Mesenchymal stem cell (in vitro differentiated cells and primary cell): ENCODE data around the gene CCR7.
A peak's percentile ranks its signal among the peaks of the same experiment; 100 is the strongest.
"Not testable (repeated sequence)": the region's sequence is repeated elsewhere in the genome, so short reads cannot be mapped to it uniquely, and the experiment has no call there.

ENCODE experiments used
- DNase-seq: peaks from one replicate; pipeline ENCODE4 v3.0.0-alpha.2; 2013
- H2AFZ ChIP-seq: one replicate; pipeline ENCODE4 v1.6.1; 2013; ENCODE audit warnings: low read depth, mild to moderate bottlenecking, control low read depth, inconsistent platforms, low read length, moderate library complexity
- H2AK5ac ChIP-seq: 2 replicates; pipeline ENCODE4 v1.6.1; 2013; ENCODE audit warnings: low read length, moderate library complexity, mild to moderate bottlenecking, inconsistent platforms; ENCODE audit not compliant: severe bottlenecking
- H2BK120ac ChIP-seq: one replicate; pipeline ENCODE4 v1.6.1; 2013; ENCODE audit warnings: low read depth, mild to moderate bottlenecking, inconsistent platforms, low read length, moderate library complexity
- H2BK12ac ChIP-seq, 2 experiments: one replicate each; pipeline ENCODE4 v1.6.1; 2013; ENCODE audit warnings: inconsistent platforms in 2 of 2, low read length in 2 of 2, mild to moderate bottlenecking in 2 of 2, moderate library complexity in 2 of 2, control low read depth in 1 of 2
- H2BK15ac ChIP-seq: one replicate; pipeline ENCODE4 v1.6.1; 2013; ENCODE audit warnings: mild to moderate bottlenecking, low read depth, inconsistent platforms; ENCODE audit not compliant: poor library complexity, severe bottlenecking
- H2BK5ac ChIP-seq: 2 replicates; pipeline ENCODE4 v1.6.1; 2013; ENCODE audit warnings: low read depth, mild to moderate bottlenecking, low read length, control low read depth, inconsistent platforms; ENCODE audit not compliant: poor library complexity, severe bottlenecking
- H3K14ac ChIP-seq, 2 experiments: one replicate each; pipeline ENCODE4 v1.6.1; 2013; ENCODE audit warnings: inconsistent platforms in 2 of 2, low read length in 2 of 2, control low read depth in 1 of 2, mild to moderate bottlenecking in 1 of 2, moderate library complexity in 1 of 2
- H3K18ac ChIP-seq, 2 experiments: one replicate each; pipeline ENCODE4 v1.6.1; 2013; ENCODE audit warnings: inconsistent platforms in 2 of 2, low read length in 2 of 2, control low read depth in 1 of 2, low read depth in 1 of 2, mild to moderate bottlenecking in 1 of 2
- H3K23ac ChIP-seq, 2 experiments: one replicate each; pipeline ENCODE4 v1.6.1; 2013; ENCODE audit warnings: inconsistent platforms in 2 of 2, low read length in 2 of 2, mild to moderate bottlenecking in 2 of 2, moderate library complexity in 2 of 2, control low read depth in 1 of 2
- H3K27ac ChIP-seq: 2 replicates; pipeline ENCODE4 v1.5.1; 2013; ENCODE audit warnings: mild to moderate bottlenecking, moderate library complexity, low read length, control low read depth, inconsistent platforms; ENCODE audit not compliant: poor library complexity, severe bottlenecking
- H3K27me3 ChIP-seq, 2 experiments: 2 replicates each; pipeline versions ENCODE4 v1.6.1 to v1.7.0; 2013; ENCODE audit warnings: low read length in 2 of 2, mild to moderate bottlenecking in 2 of 2, moderate library complexity in 2 of 2, control low read depth in 1 of 2, inconsistent platforms in 1 of 2; ENCODE audit not compliant: control insufficient read depth in 1 of 2, insufficient read depth in 1 of 2
- H3K36me3 ChIP-seq, 2 experiments: 2 replicates each; pipeline versions ENCODE4 v1.6.1 to v1.7.0; 2013; ENCODE audit warnings: low read length in 2 of 2, control low read depth in 1 of 2, inconsistent platforms in 1 of 2, low read depth in 1 of 2, mild to moderate bottlenecking in 1 of 2; ENCODE audit not compliant: insufficient read depth in 2 of 2, control insufficient read depth in 1 of 2
- H3K4ac ChIP-seq, 2 experiments: one replicate each; pipeline ENCODE4 v1.6.1; 2013; ENCODE audit warnings: inconsistent platforms in 2 of 2, low read length in 2 of 2, mild to moderate bottlenecking in 2 of 2, moderate library complexity in 2 of 2, control low read depth in 1 of 2, low read depth in 1 of 2
- H3K4me1 ChIP-seq: 2 replicates; pipeline ENCODE4 v1.6.1; 2013; ENCODE audit warnings: low read depth, low read length, control low read depth; ENCODE audit not compliant: control insufficient read depth, insufficient read depth
- H3K4me2 ChIP-seq: 2 replicates; pipeline ENCODE4 v1.6.1; 2013; ENCODE audit warnings: low read length, mild to moderate bottlenecking, inconsistent platforms; ENCODE audit not compliant: poor library complexity, severe bottlenecking
- H3K4me3 ChIP-seq, 2 experiments: 2 replicates each; pipeline versions ENCODE4 v1.5.1 to v1.7.0; 2013; ENCODE audit warnings: low read length in 2 of 2, mild to moderate bottlenecking in 2 of 2, control low read depth in 1 of 2, low read depth in 1 of 2; ENCODE audit not compliant: insufficient read depth in 1 of 2
- H3K79me1 ChIP-seq: replicated peaks from 2 replicates; pipeline ENCODE4 v1.6.1; 2013; ENCODE audit warnings: mild to moderate bottlenecking, control low read depth, low read length, inconsistent platforms; ENCODE audit not compliant: poor library complexity, severe bottlenecking
- H3K9ac ChIP-seq: 2 replicates; pipeline ENCODE4 v1.7.0; 2013; ENCODE audit warnings: mild to moderate bottlenecking, low read length, moderate library complexity
- H3K9me3 ChIP-seq: 2 replicates; pipeline ENCODE4 v1.7.0; 2013; ENCODE audit warnings: mild to moderate bottlenecking, low read length; ENCODE audit not compliant: control insufficient read depth
- H4K8ac ChIP-seq: one replicate; pipeline ENCODE4 v1.6.1; 2013; ENCODE audit warnings: inconsistent platforms, mild to moderate bottlenecking, low read length, moderate library complexity
- H4K91ac ChIP-seq: one replicate; pipeline ENCODE4 v1.6.1; 2013; ENCODE audit warnings: mild to moderate bottlenecking, low read length, inconsistent platforms
- WGBS: methylation state at CpG from one replicate; pipeline ENCODE4 v1.1.7; 2013; ENCODE audit warnings: mixed read lengths; 5-methylcytosine and 5-hydroxymethylcytosine counted together

The CCR7 gene

GRCh38 chr17:40547079-40547784 is 18.0 kb downstream of the CCR7 start:
- Histone ChIP-seq H3K14ac (peak overlapping the region in 1 of 2 experiments; percentile 75), H4K91ac (peak overlapping the region; percentile 96), H3K9me3 (no peaks in the 10 kb centered on the region), H2AK5ac (peak overlapping the region; percentile 81), H3K23ac (no peak overlapping the region), H2AFZ (peak overlapping the region; percentile 6), H3K4ac (peak overlapping the region; percentile 26 to 92), H3K27me3 (no peaks in the 10 kb centered on the region), H3K79me1 (no peaks in the 10 kb centered on the region), H3K18ac (peak overlapping the region; percentile 41 to 90), H3K27ac (peak overlapping the region; percentile 44), H2BK12ac (peak overlapping the region; percentile 71 to 92), H2BK15ac (peak overlapping the region; percentile 73), H3K4me3 (no peak overlapping the region), H3K4me2 (no peak overlapping the region), H4K8ac (peak overlapping the region; percentile 66), H2BK120ac (peak overlapping the region; percentile 39), H3K4me1 (peaks cover 45% of the 10 kb centered on the region), H3K36me3 (no peaks in the 10 kb centered on the region), H3K9ac (peak overlapping the region; percentile 42), H2BK5ac (peak overlapping the region; percentile 37)
- no peak for DNase-seq
- 90% methylated on average over 10 of the region's 11 CpGs for WGBS

DNA sequence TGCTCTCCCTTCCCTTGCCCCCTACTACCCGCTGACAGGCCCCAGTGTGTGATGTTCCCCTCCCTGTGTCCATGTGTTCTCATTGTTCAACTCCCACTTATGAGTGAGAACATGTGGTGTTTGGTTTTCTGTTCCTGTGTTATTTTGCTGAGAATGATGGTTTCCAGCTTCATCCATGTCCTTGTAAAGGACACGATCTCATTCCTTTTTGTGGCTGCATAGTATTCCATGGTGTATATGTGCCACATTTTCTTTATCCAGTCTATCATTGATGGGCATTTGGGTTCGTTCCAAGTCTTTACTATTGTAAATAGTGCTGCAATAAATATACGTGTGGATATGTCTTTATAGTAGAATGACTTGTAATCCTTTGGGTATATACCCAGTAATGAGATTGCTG is 18.8 kb downstream of the CCR7 start:
- H2AFZ ChIP-seq, H2BK5ac ChIP-seq, H3K4me3 ChIP-seq, H4K8ac ChIP-seq, H3K27ac ChIP-seq, H2AK5ac ChIP-seq, H2BK15ac ChIP-seq, H3K9me3 ChIP-seq, H3K9ac ChIP-seq, H3K14ac ChIP-seq, H3K36me3 ChIP-seq, H3K79me1 ChIP-seq, H3K23ac ChIP-seq, H3K4ac ChIP-seq, H2BK120ac ChIP-seq, H3K27me3 ChIP-seq, H3K4me2 ChIP-seq, H4K91ac ChIP-seq, H2BK12ac ChIP-seq, DNase-seq: not testable (repeated sequence)
- Histone ChIP-seq H3K18ac (peak overlapping the region in 1 of 2 experiments; percentile 35), H3K4me1 (peaks cover 43% of the 10 kb centered on the region)
- WGBS: 100% methylated on average over 3 of the region's 4 CpGs

DNA sequence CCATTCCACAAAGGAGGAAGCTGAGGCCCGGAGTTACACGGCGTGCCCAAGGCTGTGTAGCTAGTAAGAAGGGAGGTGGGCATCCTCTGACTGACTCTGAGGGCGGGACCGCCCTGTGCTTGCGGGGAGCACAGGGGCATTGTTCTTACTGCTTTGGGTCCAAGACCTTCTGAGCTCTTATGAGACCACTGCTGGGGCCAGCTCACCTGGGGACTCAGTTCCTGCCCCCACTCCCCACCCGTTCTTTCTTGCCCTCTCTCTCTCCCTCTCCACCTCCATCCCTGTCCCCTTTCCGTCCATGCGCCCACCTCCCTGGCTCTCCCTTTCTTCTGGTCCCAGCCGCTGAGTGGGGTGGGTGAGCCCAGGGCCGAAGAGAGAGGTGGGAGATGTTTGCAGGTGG is 19.6 kb downstream of the CCR7 start:
- H3K4ac ChIP-seq: peak overlapping the region in 1 of 2 experiments; percentile 24
- peak overlapping the region; percentile 15 for H4K8ac ChIP-seq
- H4K91ac ChIP-seq: no peak overlapping the region
- H3K4me3 ChIP-seq: no peak overlapping the region
- no peaks in the 10 kb centered on the region for H3K27me3 ChIP-seq
- peak overlapping the region in 1 of 2 experiments; percentile 35 for H3K14ac ChIP-seq
- H2BK15ac ChIP-seq: peak overlapping the region; percentile 17
- no peak overlapping the region for H2AFZ ChIP-seq
- H3K27ac ChIP-seq: no peak overlapping the region
- H3K4me1 ChIP-seq: peaks cover 39% of the 10 kb centered on the region
- H2BK12ac ChIP-seq: peak overlapping the region; percentile 51 to 95
- peak overlapping the region; percentile 4 for H2AK5ac ChIP-seq
- no peaks in the 10 kb centered on the region for H3K79me1 ChIP-seq
- peak overlapping the region in 1 of 2 experiments; percentile 29 for H3K18ac ChIP-seq
- no peak for DNase-seq
- 100% methylated on average over 6 of the region's 11 CpGs for WGBS
- H2BK120ac ChIP-seq: no peak overlapping the region
- no peak overlapping the region for H3K4me2 ChIP-seq
- peak overlapping the region in 1 of 2 experiments; percentile 38 for H3K23ac ChIP-seq
- no peak overlapping the region for H2BK5ac ChIP-seq
- no peaks in the 10 kb centered on the region for H3K36me3 ChIP-seq
- H3K9ac ChIP-seq: no peak overlapping the region
- no peaks in the 10 kb centered on the region for H3K9me3 ChIP-seq

- 34% methylated on average over 11 of the region's 14 CpGs for WGBS
- Histone ChIP-seq H2BK120ac (peak overlapping the region; percentile 93), H4K8ac (peak overlapping the region; percentile 86), H4K91ac (peak overlapping the region; percentile 90), H2AFZ (no peak overlapping the region), H3K4me3 (no peak overlapping the region), H3K4me1 (peaks cover 40% of the 10 kb centered on the region), H3K23ac (no peak overlapping the region), H2BK15ac (peak overlapping the region; percentile 75), H3K27ac (peak overlapping the region; percentile 19), H3K27me3 (no peaks in the 10 kb centered on the region), H3K79me1 (no peaks in the 10 kb centered on the region), H3K4me2 (no peak overlapping the region), H2BK5ac (no peak overlapping the region), H3K4ac (peak overlapping the region; percentile 71 to 88), H2AK5ac (peak overlapping the region; percentile 34), H3K14ac (peak overlapping the region in 1 of 2 experiments; percentile 79), H3K9me3 (no peaks in the 10 kb centered on the region), H3K18ac (peak overlapping the region; percentile 82 to 99), H2BK12ac (peak overlapping the region; percentile 93 to 97), H3K9ac (peak overlapping the region; percentile 81), H3K36me3 (no peaks in the 10 kb centered on the region)
- peak; percentile 99 for DNase-seq
Observed at GRCh38 chr17:40542558-40543411, 22.5 kb downstream of the CCR7 start.
